Testis (tissue), 3 donors: ENCODE measurements around the gene RASIP1. TPM values are rescaled to one million over a fixed set of nuclear protein-coding genes. Genes with fewer than 3 reads are reported as not detected.

Experiments
- DNase-seq: peaks from one replicate; pipeline ENCODE4 v3.0.0-alpha.2; 2019
- H3K27ac ChIP-seq, 2 donors: fragments of 200-600 bp; sonication (generic); one replicate each; pipeline ENCODE4 v1.5.1; 2019
- H3K27me3 ChIP-seq: fragments of 200-600 bp; sonication (generic); one replicate; pipeline ENCODE4 v1.5.1; 2019
- H3K36me3 ChIP-seq: fragments of 200-600 bp; sonication (generic); one replicate; pipeline ENCODE4 v1.5.1; 2017; ENCODE audit warnings: low read depth; ENCODE audit errors: missing control alignments
- H3K4me1 ChIP-seq: fragments of 200-600 bp; sonication (generic); one replicate; pipeline ENCODE4 v1.5.1; 2019
- H3K4me3 ChIP-seq, 2 donors: fragments of 200-600 bp; sonication (generic); one replicate each; pipeline ENCODE4 v1.5.1; 2017 to 2019
- H3K9me3 ChIP-seq: fragments of 200-600 bp; sonication (generic); one replicate; pipeline ENCODE4 v1.5.1; 2017
- POLR2A ChIP-seq: fragments of 450-650 bp; IDR thresholded peaks from one replicate; pipeline ENCODE4 v1.6.1; 2017; ENCODE audit warnings: antibody characterized with exemption, mild to moderate bottlenecking, moderate library complexity
- WGBS, 2 donors: methylation state at CpG; one replicate each; pipeline ENCODE4 v1.1.5; 2018; 5-methylcytosine and 5-hydroxymethylcytosine counted together
- intact Hi-C: fragments of 100-400 bp; cut with DNase I; formaldehyde crosslinking; loops from one replicate; pipeline ENCODE4 v1.15.1; 2023; ENCODE audit warnings: low total_unique reads
- polyA plus RNA-seq: library from polyadenylated mRNA; stranded (reverse); fragments of 350-450 nt; fragmentation: Illumina TruSeq; extraction: RNeasy Lipid Tissue Mini Kit (QIAGEN cat#74804); gene quantifications from one replicate; pipeline ENCODE4 v1.2.3, GENCODE V29; 2014; ENCODE audit warnings: low read depth, low replicate concordance; ENCODE audit not compliant: insufficient read depth
- total RNA-seq, 2 donors: library from RNA; depleted of rRNA; stranded (reverse); fragments of >200 nt; gene quantifications; one replicate each; pipeline ENCODE4 v1.2.3, GENCODE V29; 2016

Gene RASIP1
- total and polyA plus RNA-seq, 3 donors from 2014 or later, result 8.8 to 21.4 (median 11.2) TPM

GRCh38 chr19:48670699-48671445 lies 69.5 kb downstream of the RASIP1 start:
- WGBS, 2 donors, result 70 to 78% methylated on average over 16 to 20 of the region's 21 CpGs
- H3K27me3 ChIP-seq, result no peaks in the 10 kb centered on the region
- H3K9me3 ChIP-seq, result no peaks in the 10 kb centered on the region
- H3K4me1 ChIP-seq, result peaks cover 15% of the 10 kb centered on the region
- no peak for TF ChIP-seq POLR2A
- no peaks in the 10 kb centered on the region for H3K36me3 ChIP-seq
- H3K4me3 ChIP-seq, result no peak overlapping the region
- intact Hi-C loops, result no loop called here
- no peak for DNase-seq
- no peak overlapping the region for H3K27ac ChIP-seq

Other genes starting within 250 kb of the RASIP1 start
- 1 to 10 TPM in 1 of 2 donors, under 1 TPM in 1; 0.62 to 1.7 TPM for gene LMTK3, start 228.8 kb downstream of the RASIP1 start, total RNA-seq
- 0.96 TPM for gene LMTK3, start 228.8 kb downstream of the RASIP1 start, polyA plus RNA-seq
- 1 to 10 TPM; 1.1 to 1.4 TPM for gene SULT2B1, start 188.4 kb downstream of the RASIP1 start, total RNA-seq
- 1.0 TPM for gene SULT2B1, start 188.4 kb downstream of the RASIP1 start, polyA plus RNA-seq
- 100 to 1,000 TPM in 1 of 2 donors, 10 to 100 TPM in 1; 72.6 to 147 TPM for gene SPACA4, start 133.9 kb downstream of the RASIP1 start, total RNA-seq
- 145 TPM for gene SPACA4, start 133.9 kb downstream of the RASIP1 start, polyA plus RNA-seq
- 1 to 10 TPM in 1 of 2 donors, under 1 TPM in 1; 0.99 to 1.6 TPM for gene FAM83E, start 125.5 kb downstream of the RASIP1 start, total RNA-seq
- gene FAM83E, start 125.5 kb downstream of the RASIP1 start, polyA plus RNA-seq, result 2.2 TPM
- 1,000 to 10,000 TPM; 1,047 to 1,537 TPM for gene RPL18, start 121.4 kb downstream of the RASIP1 start, total RNA-seq
- gene RPL18, start 121.4 kb downstream of the RASIP1 start, polyA plus RNA-seq, result 1,050 TPM
- gene SPHK2, start 121.1 kb downstream of the RASIP1 start, total RNA-seq, result 10 to 100 TPM; 31.2 to 43.1 TPM
- 47.6 TPM for gene SPHK2, start 121.1 kb downstream of the RASIP1 start, polyA plus RNA-seq
- 10 to 100 TPM; 48.9 to 51.0 TPM for gene DBP, start 103.2 kb downstream of the RASIP1 start, total RNA-seq
- gene DBP, start 103.2 kb downstream of the RASIP1 start, polyA plus RNA-seq, result 30.4 TPM
- 1 to 10 TPM; 6.3 to 6.8 TPM for gene CA11, start 94.4 kb downstream of the RASIP1 start, total RNA-seq
- gene CA11, start 94.4 kb downstream of the RASIP1 start, polyA plus RNA-seq, result 20.0 TPM
- 1 to 10 TPM; 1.6 to 4.3 TPM for gene NTN5, start 67.6 kb downstream of the RASIP1 start, total RNA-seq
- 0.87 TPM for gene NTN5, start 67.6 kb downstream of the RASIP1 start, polyA plus RNA-seq
- under 1 TPM; 0.12 to 0.47 TPM for gene FUT2, start 44.6 kb downstream of the RASIP1 start, total RNA-seq
- 0.20 TPM for gene FUT2, start 44.6 kb downstream of the RASIP1 start, polyA plus RNA-seq
- 10 to 100 TPM; 21.8 TPM for gene MAMSTR, start 20.9 kb downstream of the RASIP1 start, total RNA-seq
- gene MAMSTR, start 20.9 kb downstream of the RASIP1 start, polyA plus RNA-seq, result 15.0 TPM
- 10 to 100 TPM; 10.5 to 28.9 TPM for gene IZUMO1, start 6.3 kb upstream of the RASIP1 start, total RNA-seq
- gene IZUMO1, start 6.3 kb upstream of the RASIP1 start, polyA plus RNA-seq, result 32.8 TPM
- 1 to 10 TPM; 2.0 to 3.6 TPM for gene FUT1, start 12.0 kb upstream of the RASIP1 start, total RNA-seq
- gene FUT1, start 12.0 kb upstream of the RASIP1 start, polyA plus RNA-seq, result 5.1 TPM
- gene FGF21, start 14.9 kb upstream of the RASIP1 start, total RNA-seq, result not detected
- not detected for gene FGF21, start 14.9 kb upstream of the RASIP1 start, polyA plus RNA-seq
- gene BCAT2, start 70.4 kb upstream of the RASIP1 start, total RNA-seq, result 10 to 100 TPM; 58.5 to 67.4 TPM
- gene BCAT2, start 70.4 kb upstream of the RASIP1 start, polyA plus RNA-seq, result 38.0 TPM
- 10 to 100 TPM in 1 of 2 donors, 1 to 10 TPM in 1; 5.6 to 11.9 TPM for gene HSD17B14, start 95.9 kb upstream of the RASIP1 start, total RNA-seq
- gene HSD17B14, start 95.9 kb upstream of the RASIP1 start, polyA plus RNA-seq, result 8.8 TPM
- 10 to 100 TPM; 12.8 to 22.3 TPM for gene PLEKHA4, start 128.0 kb upstream of the RASIP1 start, total RNA-seq
- gene PLEKHA4, start 128.0 kb upstream of the RASIP1 start, polyA plus RNA-seq, result 19.9 TPM
- gene PPP1R15A, start 131.8 kb upstream of the RASIP1 start, total RNA-seq, result 10 to 100 TPM; 37.2 to 40.9 TPM
- 48.3 TPM for gene PPP1R15A, start 131.8 kb upstream of the RASIP1 start, polyA plus RNA-seq
- 10 to 100 TPM; 24.5 to 55.2 TPM for gene TULP2, start 158.1 kb upstream of the RASIP1 start, total RNA-seq
- gene TULP2, start 158.1 kb upstream of the RASIP1 start, polyA plus RNA-seq, result 72.6 TPM
- gene NUCB1, start 159.7 kb upstream of the RASIP1 start, total RNA-seq, result 100 to 1,000 TPM; 139 to 208 TPM
- 136 TPM for gene NUCB1, start 159.7 kb upstream of the RASIP1 start, polyA plus RNA-seq
- gene DHDH, start 193.1 kb upstream of the RASIP1 start, total RNA-seq, result 1 to 10 TPM; 2.3 to 2.4 TPM
- gene DHDH, start 193.1 kb upstream of the RASIP1 start, polyA plus RNA-seq, result 3.1 TPM
- 10 to 100 TPM; 50.1 to 52.1 TPM for gene BAX, start 214.3 kb upstream of the RASIP1 start, total RNA-seq
- gene BAX, start 214.3 kb upstream of the RASIP1 start, polyA plus RNA-seq, result 48.7 TPM
- gene FTL, start 224.7 kb upstream of the RASIP1 start, total RNA-seq, result 100 to 1,000 TPM; 746 to 935 TPM
- 1,424 TPM for gene FTL, start 224.7 kb upstream of the RASIP1 start, polyA plus RNA-seq